Measurements from ENCODE around the gene ANKRD13C.

ANKRD13C gene

DNA sequence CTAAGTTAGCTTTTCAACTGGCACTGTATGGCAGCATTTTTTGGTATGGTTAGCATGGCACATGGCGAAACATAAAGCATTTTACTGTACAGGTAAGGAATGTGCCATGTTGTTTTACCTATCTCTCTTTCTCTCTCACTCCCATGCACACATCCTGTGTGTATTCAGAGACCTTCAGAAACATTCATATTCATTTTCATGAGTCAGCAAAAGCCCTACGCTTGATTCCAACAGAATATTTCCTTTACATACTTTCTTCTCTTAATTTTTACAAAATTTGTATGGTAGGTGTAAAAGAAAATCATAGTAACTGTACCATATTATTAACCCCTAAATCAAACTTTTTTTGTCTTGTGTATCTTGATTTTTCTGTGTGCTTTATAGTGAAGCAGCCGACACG, 123.0 kb downstream of the ANKRD13C start:
- TF ChIP-seq, protein P1, sequence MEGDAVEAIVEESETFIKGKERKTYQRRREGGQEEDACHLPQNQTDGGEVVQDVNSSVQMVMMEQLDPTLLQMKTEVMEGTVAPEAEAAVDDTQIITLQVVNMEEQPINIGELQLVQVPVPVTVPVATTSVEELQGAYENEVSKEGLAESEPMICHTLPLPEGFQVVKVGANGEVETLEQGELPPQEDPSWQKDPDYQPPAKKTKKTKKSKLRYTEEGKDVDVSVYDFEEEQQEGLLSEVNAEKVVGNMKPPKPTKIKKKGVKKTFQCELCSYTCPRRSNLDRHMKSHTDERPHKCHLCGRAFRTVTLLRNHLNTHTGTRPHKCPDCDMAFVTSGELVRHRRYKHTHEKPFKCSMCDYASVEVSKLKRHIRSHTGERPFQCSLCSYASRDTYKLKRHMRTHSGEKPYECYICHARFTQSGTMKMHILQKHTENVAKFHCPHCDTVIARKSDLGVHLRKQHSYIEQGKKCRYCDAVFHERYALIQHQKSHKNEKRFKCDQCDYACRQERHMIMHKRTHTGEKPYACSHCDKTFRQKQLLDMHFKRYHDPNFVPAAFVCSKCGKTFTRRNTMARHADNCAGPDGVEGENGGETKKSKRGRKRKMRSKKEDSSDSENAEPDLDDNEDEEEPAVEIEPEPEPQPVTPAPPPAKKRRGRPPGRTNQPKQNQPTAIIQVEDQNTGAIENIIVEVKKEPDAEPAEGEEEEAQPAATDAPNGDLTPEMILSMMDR (IDR thresholded peaks at IDR 0.05; ENCODE audit: low read depth, low read length, missing control alignments) = no peak
- in situ Hi-C loops (cut with HindIII; ENCODE audit: low sequenced_read_pairs) = loop anchor here (25.0 kb wide), 1 partner anchor 831 kb away; no protein-coding TSS in a partner anchor
- DNase-seq (ENCODE audit: low read depth) = no peak
- no peak overlapping the region for H3K4me3 ChIP-seq (ENCODE audit: low read depth, low read length)

DNA sequence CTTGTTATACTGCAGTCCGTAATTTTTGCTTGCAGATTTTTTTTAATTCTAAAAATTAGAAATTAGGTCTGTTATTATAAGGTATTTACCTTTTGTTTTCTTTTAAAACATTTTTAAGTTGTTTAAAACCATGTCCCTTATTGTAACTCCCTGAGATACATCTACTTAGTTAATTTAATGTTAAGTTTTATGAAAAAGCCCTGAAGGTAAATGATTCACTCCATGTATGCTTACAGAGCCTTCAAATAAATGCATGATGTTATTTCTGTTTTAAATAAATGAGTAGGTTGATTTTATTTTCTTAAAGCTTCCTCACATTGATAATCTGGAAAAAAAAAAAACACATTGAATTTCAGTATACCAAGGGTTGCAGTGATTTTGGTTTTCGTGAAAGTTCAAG, 125.9 kb downstream of the ANKRD13C start:
- in situ Hi-C loops (cut with HindIII; ENCODE audit: low sequenced_read_pairs) = loop anchor here (25.0 kb wide), 1 partner anchor 834 kb away; no protein-coding TSS in a partner anchor

DNA sequence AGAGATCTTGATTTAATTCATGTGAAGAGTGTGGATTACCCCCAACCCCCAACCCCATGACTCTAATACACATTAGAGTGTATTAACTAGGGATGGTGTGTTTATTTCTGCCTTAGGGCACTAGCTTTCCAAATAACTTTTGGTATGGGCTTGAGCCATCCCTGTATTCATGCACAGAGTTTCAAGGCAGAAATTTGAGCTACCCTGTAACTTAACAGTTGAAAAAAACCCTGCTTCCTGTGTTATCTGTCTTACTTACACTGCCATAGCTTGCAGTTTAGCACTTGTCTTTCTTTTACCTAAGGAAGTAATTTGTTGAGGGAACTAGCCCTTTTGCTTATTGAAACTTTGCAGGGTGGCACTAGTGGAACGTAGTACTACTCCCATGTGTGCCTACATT, 127.1 kb downstream of the ANKRD13C start:
- in situ Hi-C loops (cut with HindIII; ENCODE audit: low sequenced_read_pairs) = loop anchor here (25.0 kb wide), 1 partner anchor 835 kb away; no protein-coding TSS in a partner anchor
- H3K4me3 ChIP-seq (ENCODE audit: low read depth, low read length) = no peak overlapping the region
- TF ChIP-seq, protein P1 (IDR thresholded peaks at IDR 0.05; ENCODE audit: low read depth, low read length, missing control alignments) = no peak
- DNase-seq (ENCODE audit: low read depth) = no peak

More for the DNA sequence above, 125.9 kb downstream of the ANKRD13C start:
- H3K4me3 ChIP-seq (ENCODE audit: low read depth, low read length) = no peak overlapping the region
- TF ChIP-seq, protein P1 (IDR thresholded peaks at IDR 0.05; ENCODE audit: low read depth, low read length, missing control alignments) = no peak
- no peak for DNase-seq (ENCODE audit: low read depth)

DNA sequence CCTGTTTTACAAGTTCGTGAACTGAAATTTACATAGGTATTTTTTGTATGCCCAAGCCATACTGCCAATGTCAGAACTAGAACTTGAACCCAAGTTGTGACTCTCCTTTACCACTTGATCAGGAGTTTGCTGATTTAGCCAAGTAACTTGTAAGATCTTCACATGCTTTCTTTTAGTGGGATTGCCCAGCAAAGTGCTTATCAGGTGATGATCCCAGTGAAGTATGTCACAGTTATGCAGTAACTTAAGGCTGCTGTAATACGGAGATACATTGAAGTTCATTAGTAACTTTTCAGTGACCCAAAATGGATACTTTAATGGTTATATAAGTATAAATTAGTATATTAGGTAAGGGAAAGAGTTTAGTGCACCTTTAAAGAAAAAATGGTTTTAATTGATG, 129.6 kb downstream of the ANKRD13C start:
- TF ChIP-seq, protein P1 (IDR thresholded peaks at IDR 0.05; ENCODE audit: low read depth, low read length, missing control alignments) = no peak
- in situ Hi-C loops (cut with HindIII; ENCODE audit: low sequenced_read_pairs) = loop anchor here (25.0 kb wide), 1 partner anchor 837 kb away; no protein-coding TSS in a partner anchor
- no peak for DNase-seq (ENCODE audit: low read depth)
- H3K4me3 ChIP-seq (ENCODE audit: low read depth, low read length) = no peak overlapping the region

DNA sequence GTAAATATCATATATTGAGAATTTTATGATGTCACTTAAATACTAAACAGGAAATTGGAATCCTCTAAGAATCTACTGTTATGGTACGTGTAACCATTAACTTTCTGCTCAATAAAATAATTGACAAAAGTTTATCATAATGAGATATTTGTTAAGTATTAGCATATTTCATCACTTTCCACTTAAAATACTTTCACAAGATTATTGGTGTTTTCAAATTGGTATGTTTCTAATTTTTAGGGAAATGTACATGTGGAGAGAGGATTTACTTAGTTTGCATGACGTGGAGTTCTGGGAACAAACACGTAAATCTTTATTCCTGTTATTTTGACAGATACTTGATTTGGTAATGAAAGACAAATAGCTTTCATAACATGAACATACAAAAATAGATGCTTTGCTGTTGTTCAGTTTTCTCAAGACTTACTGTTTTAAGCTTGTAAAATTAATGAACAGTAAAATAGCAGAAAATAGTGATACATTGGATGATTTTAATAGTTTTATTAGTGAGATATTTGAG, 131.7 kb downstream of the ANKRD13C start:
- peak overlapping the region; percentile 71 for H3K4me3 ChIP-seq (ENCODE audit: low read depth, low read length)
- DNase-seq (ENCODE audit: low read depth) = no peak
- in situ Hi-C loops (cut with HindIII; ENCODE audit: low sequenced_read_pairs) = no loop called here
- TF ChIP-seq, protein P1 (IDR thresholded peaks at IDR 0.05; ENCODE audit: low read depth, low read length, missing control alignments) = no peak

DNA sequence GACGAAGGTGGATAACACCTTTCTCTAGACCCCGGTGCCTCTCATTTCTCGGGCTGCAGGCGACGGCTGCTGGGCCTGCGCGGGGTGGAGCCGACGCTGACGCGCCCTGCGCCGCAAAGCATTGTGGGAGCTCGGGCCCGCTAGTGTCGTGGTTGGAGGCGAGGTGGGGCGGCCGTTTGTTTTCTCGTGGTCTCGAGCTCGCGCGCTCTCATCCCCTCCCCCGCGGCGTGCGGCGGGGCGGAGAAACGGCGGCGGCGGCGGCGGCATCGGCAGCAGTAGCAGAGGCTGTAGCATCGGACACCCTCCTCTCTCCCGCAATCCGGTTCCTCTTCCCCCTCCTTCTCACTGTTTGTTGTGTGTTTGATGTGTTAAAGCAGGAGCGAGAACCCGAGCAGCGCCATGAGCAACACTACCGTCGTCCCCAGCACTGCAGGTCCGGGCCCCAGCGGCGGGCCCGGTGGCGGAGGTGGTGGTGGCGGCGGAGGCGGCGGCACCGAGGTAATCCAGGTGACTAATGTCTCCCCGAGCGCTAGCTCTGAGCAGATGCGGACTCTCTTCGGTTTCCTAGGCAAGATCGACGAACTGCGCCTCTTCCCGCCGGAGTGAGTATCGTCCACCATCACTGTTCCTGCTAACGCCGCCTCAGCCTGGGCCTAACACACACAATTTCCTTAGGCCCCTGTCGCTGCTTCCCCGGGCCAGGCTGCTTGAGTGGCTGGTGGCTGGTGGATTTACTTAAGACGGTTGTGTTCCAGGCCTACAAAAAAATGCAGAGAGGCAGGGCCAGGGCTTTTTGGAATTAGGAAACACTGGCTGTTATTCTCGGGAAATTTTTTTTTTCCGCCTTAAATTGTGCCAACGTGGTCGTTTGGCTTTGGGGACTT, 133.0 kb downstream of the ANKRD13C start, which contains the start of gene SRSF11:
TSS of gene SRSF11 (plus strand) at position 143 of the 884 bp plus-strand sequence. CDS start at position 400, 257 bp downstream.
- peak; percentile 84 for DNase-seq (ENCODE audit: low read depth)
- TF ChIP-seq, protein P1 (IDR thresholded peaks at IDR 0.05; ENCODE audit: low read depth, low read length, missing control alignments) = peak; percentile 10
- peak within 1 kb of the TSS; percentile 71 for H3K4me3 ChIP-seq (ENCODE audit: low read depth, low read length)
- in situ Hi-C loops (cut with HindIII; ENCODE audit: low sequenced_read_pairs) = no loop called here

Measured in astrocyte of the cerebellum (primary cell).